ENCODE results near the gene SOS2. TPM values are rescaled to one million over a fixed set of nuclear protein-coding genes. Genes with fewer than 3 reads are reported as not detected.

Gene SOS2
- total RNA-seq, 2 experiments from 2014 or later = 16.5 to 25.2 TPM

DNA sequence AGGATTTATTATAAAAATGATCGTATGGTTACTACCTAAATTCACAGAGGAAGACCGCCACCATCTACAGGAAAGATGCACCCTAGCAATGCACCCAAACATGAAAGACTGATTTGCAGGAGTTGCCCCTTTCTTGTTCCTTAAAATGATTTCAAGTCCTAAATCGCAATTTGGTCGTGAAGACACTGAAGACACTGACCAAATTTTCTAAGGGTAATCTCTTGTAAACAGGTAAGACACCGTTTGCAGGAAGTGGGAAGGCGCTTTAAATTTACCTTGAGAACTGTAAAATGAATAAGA, 1.0 kb downstream of the SOS2 start:
- H4K20me1 ChIP-seq (ENCODE audit: insufficient read depth, low read length) = no peaks in the 10 kb centered on the region
- POLR2A ChIA-PET = interaction anchor here (0.6 kb wide), 1 partner anchor 16 kb away, joined by 6 read pairs; no protein-coding TSS in a partner anchor
- BruUV-seq (replicated peaks) = no TSS peak
- H3K4me2 ChIP-seq (ENCODE audit: low read length) = peak overlapping the region; percentile 89
- TF ChIP-seq EZH2phosphoT487 (IDR thresholded peaks at IDR 0.05; ENCODE audit: borderline replicate concordance, low read depth, low read length) = no peak
- TF ChIP-seq CTCF (conservative IDR thresholded peaks at IDR 0.05; ENCODE audit: low read length) = no peak
- peak; percentile 49 for DNase-seq (ENCODE audit: low spot score)
- peak overlapping the region; percentile 94 for H3K4me3 ChIP-seq (ENCODE audit: low read depth, low read length, poor library complexity, severe bottlenecking)
- peaks cover 49% of the 10 kb centered on the region for H3K79me2 ChIP-seq (ENCODE audit: insufficient read depth, low read depth, low read length)
- CTCF ChIA-PET (ENCODE audit: unreplicated experiment) = no interaction called here
- no peaks in the 10 kb centered on the region for H3K9me2 ChIP-seq (ENCODE audit: insufficient read depth, low read length)
- H3K4me1 ChIP-seq (ENCODE audit: insufficient read depth, low read length, poor library complexity, severe bottlenecking) = peaks cover 18% of the 10 kb centered on the region
- H2AFZ ChIP-seq (ENCODE audit: low read length) = peak overlapping the region; percentile 84
- peaks cover 16% of the 10 kb centered on the region for H3K9me3 ChIP-seq (ENCODE audit: low read length)
- peaks cover 13% of the 10 kb centered on the region for H3K36me3 ChIP-seq (ENCODE audit: insufficient read depth, low read length)
- H3K27ac ChIP-seq (ENCODE audit: low read depth, low read length, poor library complexity, severe bottlenecking) = peak overlapping the region; percentile 81
- intact Hi-C loops (cut with micrococcal nuclease; ENCODE audit: unreplicated experiment) = loop anchor here (2.0 to 5.0 kb wide), 5 partner anchors 114 to 598 kb away; partner anchors contain the start of genes MAP4K5 and VCPKMT

DNA sequence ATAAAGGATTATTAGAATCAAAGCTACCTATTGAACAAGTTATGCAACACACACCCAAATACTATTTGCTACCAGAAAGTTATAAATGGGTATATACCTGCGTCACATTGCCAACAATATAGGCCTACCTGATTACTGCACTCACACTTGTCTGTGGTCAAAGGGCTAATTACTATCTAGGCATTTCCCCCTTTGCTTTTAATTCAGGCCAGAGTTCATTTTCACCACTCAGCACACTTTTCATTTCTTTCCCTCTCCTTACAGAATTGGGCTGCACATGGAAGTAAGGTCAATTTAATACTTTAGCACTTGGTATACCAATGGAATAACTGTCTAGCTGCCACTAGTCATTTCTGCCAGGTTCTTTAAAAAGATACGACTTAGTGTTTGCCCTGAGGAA, 1.7 kb downstream of the SOS2 start:
- peak overlapping the region; percentile 94 for H3K4me3 ChIP-seq (ENCODE audit: low read depth, low read length, poor library complexity, severe bottlenecking)
- H3K4me2 ChIP-seq (ENCODE audit: low read length) = peak overlapping the region; percentile 89
- H4K20me1 ChIP-seq (ENCODE audit: insufficient read depth, low read length) = no peaks in the 10 kb centered on the region
- BruUV-seq (replicated peaks) = TSS peak; percentile 67
- ChIA-PET CTCF (ENCODE audit: unreplicated experiment) (no interaction called here), POLR2A (interaction anchor here (0.6 kb wide), 2 partner anchors 16 to 427 kb away, joined by 6 to 7 read pairs; no protein-coding TSS in a partner anchor)
- peaks cover 16% of the 10 kb centered on the region for H3K9me3 ChIP-seq (ENCODE audit: low read length)
- peak overlapping the region; percentile 81 for H3K27ac ChIP-seq (ENCODE audit: low read depth, low read length, poor library complexity, severe bottlenecking)
- peaks cover 13% of the 10 kb centered on the region for H3K36me3 ChIP-seq (ENCODE audit: insufficient read depth, low read length)
- H3K9me2 ChIP-seq (ENCODE audit: insufficient read depth, low read length) = no peaks in the 10 kb centered on the region
- H2AFZ ChIP-seq (ENCODE audit: low read length) = no peak overlapping the region
- peak; percentile 9 for DNase-seq (ENCODE audit: low spot score)
- no peak for TF ChIP-seq CTCF (conservative IDR thresholded peaks at IDR 0.05; ENCODE audit: low read length)
- TF ChIP-seq EZH2phosphoT487 (IDR thresholded peaks at IDR 0.05; ENCODE audit: borderline replicate concordance, low read depth, low read length) = no peak
- H3K79me2 ChIP-seq (ENCODE audit: insufficient read depth, low read depth, low read length) = peaks cover 55% of the 10 kb centered on the region
- H3K4me1 ChIP-seq (ENCODE audit: insufficient read depth, low read length, poor library complexity, severe bottlenecking) = peaks cover 18% of the 10 kb centered on the region
- intact Hi-C loops (cut with micrococcal nuclease; ENCODE audit: unreplicated experiment) = loop anchor here (2.0 to 5.0 kb wide), 5 partner anchors 113 to 597 kb away; partner anchors contain the start of genes MAP4K5 and VCPKMT

- BruUV-seq (replicated peaks) = no TSS peak
- intact Hi-C loops (cut with micrococcal nuclease; ENCODE audit: unreplicated experiment) = no loop called here
- TF ChIP-seq EZH2phosphoT487 (IDR thresholded peaks at IDR 0.05; ENCODE audit: borderline replicate concordance, low read depth, low read length) = no peak
- no peak for TF ChIP-seq CTCF (conservative IDR thresholded peaks at IDR 0.05; ENCODE audit: low read length)
These were observed 3.1 kb downstream of the SOS2 start for GRCh38 chr14:50228313-50228712.

More at GRCh38 chr14:50228313-50228712, 3.1 kb downstream of the SOS2 start:
- peaks cover 57% of the 10 kb centered on the region for H3K79me2 ChIP-seq (ENCODE audit: insufficient read depth, low read depth, low read length)
- H3K4me3 ChIP-seq (ENCODE audit: low read depth, low read length, poor library complexity, severe bottlenecking) = no peak overlapping the region
- H2AFZ ChIP-seq (ENCODE audit: low read length) = no peak overlapping the region
- POLR2A ChIA-PET = interaction anchor here (0.6 to 1.1 kb wide), 2 partner anchors 27 to 93 kb away, joined by 4 to 5 read pairs; no protein-coding TSS in a partner anchor
- no peaks in the 10 kb centered on the region for H4K20me1 ChIP-seq (ENCODE audit: insufficient read depth, low read length)
- no peak for DNase-seq (ENCODE audit: low spot score)
- peaks cover 18% of the 10 kb centered on the region for H3K4me1 ChIP-seq (ENCODE audit: insufficient read depth, low read length, poor library complexity, severe bottlenecking)
- 0 out of 2 replicates have a peak overlapping the region, but pooled peaks have one; percentile 89 for H3K4me2 ChIP-seq (ENCODE audit: low read length)
- CTCF ChIA-PET (ENCODE audit: unreplicated experiment) = no interaction called here
- peaks cover 13% of the 10 kb centered on the region for H3K36me3 ChIP-seq (ENCODE audit: insufficient read depth, low read length)
- H3K27ac ChIP-seq (ENCODE audit: low read depth, low read length, poor library complexity, severe bottlenecking) = no peak overlapping the region
- no peaks in the 10 kb centered on the region for H3K9me2 ChIP-seq (ENCODE audit: insufficient read depth, low read length)
- H3K9me3 ChIP-seq (ENCODE audit: low read length) = peaks cover 16% of the 10 kb centered on the region

Data from OCI-LY7 (cell line).